HG03520 (cell line): ENCODE measurements around the gene RAB30.
"Not testable (repeated sequence)": the region's sequence is repeated elsewhere in the genome, so short reads cannot be mapped to it uniquely, and the experiment has no call there.

Experiments used
- ATAC-seq: cut with Tn5 transposase; IDR thresholded peaks from one replicate; pipeline ENCODE4 v1.9.1; 2021; ENCODE audit warnings: mild to moderate bottlenecking, moderate library complexity; ENCODE audit not compliant: unreplicated experiment

RAB30 gene

GRCh38 chr11:83011333-83012167, 60.1 kb downstream of the RAB30 start:
- ATAC-seq, result no peak

GRCh38 chr11:83009999-83010398, 61.7 kb downstream of the RAB30 start:
- no peak for ATAC-seq

GRCh38 chr11:83009136-83009535, 62.6 kb downstream of the RAB30 start:
- not testable (repeated sequence) for ATAC-seq

- ATAC-seq, result no peak
Observed at GRCh38 chr11:83008581-83008923, 63.1 kb downstream of the RAB30 start.

- ATAC-seq, result no peak
Observed at GRCh38 chr11:83007909-83008580, 63.7 kb downstream of the RAB30 start.

GRCh38 chr11:83007477-83007876, 64.2 kb downstream of the RAB30 start:
- no peak for ATAC-seq

GRCh38 chr11:83006877-83007330, 64.8 kb downstream of the RAB30 start:
- peak; percentile 75 for ATAC-seq

- ATAC-seq, result no peak
Observed at GRCh38 chr11:83004746-83005556, 66.7 kb downstream of the RAB30 start.

GRCh38 chr11:83002522-83002921, 69.2 kb downstream of the RAB30 start:
- no peak for ATAC-seq

- no peak for ATAC-seq
Observed at GRCh38 chr11:83002053-83002452, 69.6 kb downstream of the RAB30 start.

- ATAC-seq, result no peak
Observed at GRCh38 chr11:83000381-83000780, 71.3 kb downstream of the RAB30 start.

- no peak for ATAC-seq
Observed at GRCh38 chr11:82999232-82999631, 72.5 kb downstream of the RAB30 start.

- ATAC-seq, result no peak
Observed at GRCh38 chr11:82998697-82999096, 73.0 kb downstream of the RAB30 start.

GRCh38 chr11:82996966-82997606, 74.6 kb downstream of the RAB30 start:
- peak; percentile 96 for ATAC-seq

GRCh38 chr11:82995754-82996398, 75.8 kb downstream of the RAB30 start:
- no peak for ATAC-seq

GRCh38 chr11:82995235-82995634, 76.5 kb downstream of the RAB30 start:
- no peak for ATAC-seq

GRCh38 chr11:82994604-82995230, 77.0 kb downstream of the RAB30 start:
- ATAC-seq, result no peak

- ATAC-seq, result no peak
Observed at GRCh38 chr11:82992223-82992622, 79.5 kb downstream of the RAB30 start.

- no peak for ATAC-seq
Observed at GRCh38 chr11:82989628-82990404, 81.9 kb downstream of the RAB30 start.
